Activated T-helper 1 cell treated with anti-CD3 and anti-CD28 coated beads, Interleukin-2, amount 50 U/mL, for 16 hours (primary cell): Measurements from ENCODE around the gene UCHL5.
"Not testable (repeated sequence)": the region's sequence is repeated elsewhere in the genome, so short reads cannot be mapped to it uniquely, and the experiment has no call there.

Source experiments
- DNase-seq, 2 donors: peaks; one replicate each; pipeline ENCODE4 v3.0.0-alpha.2; 2020; ENCODE audit warnings: low read depth in 1 of 2, low spot score in 1 of 2

UCHL5 gene

DNA sequence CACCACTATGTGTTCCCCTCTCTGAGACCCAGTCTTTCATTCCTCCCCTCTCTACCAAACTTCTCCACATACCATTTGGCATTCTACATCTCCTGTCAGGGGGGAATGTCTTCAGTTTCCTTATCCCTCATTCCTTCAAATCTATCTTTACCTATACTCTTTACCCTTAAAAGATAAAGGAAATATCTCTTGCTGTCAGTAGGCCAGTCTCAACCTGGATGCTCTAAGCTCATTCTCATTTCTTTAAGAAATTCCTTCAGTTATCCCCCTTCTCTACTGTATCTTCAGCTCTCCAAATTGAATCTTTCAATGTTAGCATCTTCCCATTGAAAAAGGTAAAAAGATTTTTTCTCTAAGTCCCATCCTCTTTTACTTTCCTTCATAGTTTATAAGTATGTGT lies 6.8 kb upstream of the UCHL5 start:
- no peak for DNase-seq

- DNase-seq = no peak
These were observed 3.7 kb upstream of the UCHL5 start for GRCh38 chr1:193062698-193063463.

DNA sequence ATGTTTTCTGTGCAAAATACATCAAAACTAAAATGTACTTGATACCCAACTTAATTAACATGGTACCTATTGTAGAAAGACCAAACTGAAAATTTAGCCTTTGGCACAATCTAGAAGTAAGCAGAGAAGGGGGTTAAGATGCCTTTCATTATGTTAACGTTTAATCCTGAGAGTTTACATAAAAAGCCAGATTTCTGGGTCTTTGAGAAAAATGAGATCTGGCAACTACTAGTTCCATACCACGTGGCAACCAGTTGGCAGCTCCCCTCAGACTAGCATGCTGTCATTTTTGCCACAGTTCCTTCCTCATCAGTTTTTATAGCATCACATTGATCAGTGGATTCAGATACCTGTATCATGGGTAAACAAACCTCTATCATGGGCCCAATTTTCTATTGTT lies 1.8 kb upstream of the UCHL5 start:
- DNase-seq = no peak

DNA sequence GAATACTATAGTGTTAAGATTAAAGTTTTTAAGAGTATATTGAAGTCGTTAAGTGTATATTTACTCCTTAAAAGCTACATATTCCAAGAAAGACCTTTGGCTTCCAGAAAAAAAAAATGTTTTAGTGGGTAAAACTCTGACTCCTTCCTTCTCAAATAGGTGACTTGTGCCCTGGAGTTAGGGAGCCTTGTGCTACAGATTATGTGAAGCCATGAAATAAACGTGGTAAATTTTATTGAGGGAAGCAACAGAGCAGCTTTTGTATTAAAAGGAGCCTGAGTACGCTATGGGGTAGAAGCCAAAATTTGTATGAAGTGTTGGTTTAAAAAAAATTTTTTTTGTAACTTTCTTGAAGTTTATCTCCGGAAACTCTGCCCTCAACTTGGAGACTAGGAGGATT lies 1.2 kb upstream of the UCHL5 start:
- no peak for DNase-seq

DNA sequence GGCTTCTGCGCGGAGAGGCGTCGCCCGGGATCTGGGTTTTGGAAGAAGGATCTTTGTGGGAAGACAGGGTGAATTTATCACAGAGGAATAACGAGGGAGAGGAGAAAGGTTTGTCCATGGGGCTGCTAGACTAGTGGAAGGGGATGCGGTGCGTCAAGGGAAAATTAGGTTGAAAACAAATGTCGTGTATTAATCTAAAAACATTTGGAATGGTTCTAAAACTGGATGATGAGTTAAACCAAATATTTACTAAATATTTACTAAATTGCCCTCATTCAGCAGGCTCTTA lies 899 bp upstream of the UCHL5 start:
- no peak for DNase-seq

GRCh38 chr1:193058529-193059281 lies 455 bp downstream of the UCHL5 start:
- DNase-seq = peak; percentile 6 to 34

GRCh38 chr1:193054169-193054675 lies 4.9 kb downstream of the UCHL5 start:
- DNase-seq = no peak

- not testable (repeated sequence) for DNase-seq
These were observed 10.2 kb downstream of the UCHL5 start for GRCh38 chr1:193048913-193049312.

DNA sequence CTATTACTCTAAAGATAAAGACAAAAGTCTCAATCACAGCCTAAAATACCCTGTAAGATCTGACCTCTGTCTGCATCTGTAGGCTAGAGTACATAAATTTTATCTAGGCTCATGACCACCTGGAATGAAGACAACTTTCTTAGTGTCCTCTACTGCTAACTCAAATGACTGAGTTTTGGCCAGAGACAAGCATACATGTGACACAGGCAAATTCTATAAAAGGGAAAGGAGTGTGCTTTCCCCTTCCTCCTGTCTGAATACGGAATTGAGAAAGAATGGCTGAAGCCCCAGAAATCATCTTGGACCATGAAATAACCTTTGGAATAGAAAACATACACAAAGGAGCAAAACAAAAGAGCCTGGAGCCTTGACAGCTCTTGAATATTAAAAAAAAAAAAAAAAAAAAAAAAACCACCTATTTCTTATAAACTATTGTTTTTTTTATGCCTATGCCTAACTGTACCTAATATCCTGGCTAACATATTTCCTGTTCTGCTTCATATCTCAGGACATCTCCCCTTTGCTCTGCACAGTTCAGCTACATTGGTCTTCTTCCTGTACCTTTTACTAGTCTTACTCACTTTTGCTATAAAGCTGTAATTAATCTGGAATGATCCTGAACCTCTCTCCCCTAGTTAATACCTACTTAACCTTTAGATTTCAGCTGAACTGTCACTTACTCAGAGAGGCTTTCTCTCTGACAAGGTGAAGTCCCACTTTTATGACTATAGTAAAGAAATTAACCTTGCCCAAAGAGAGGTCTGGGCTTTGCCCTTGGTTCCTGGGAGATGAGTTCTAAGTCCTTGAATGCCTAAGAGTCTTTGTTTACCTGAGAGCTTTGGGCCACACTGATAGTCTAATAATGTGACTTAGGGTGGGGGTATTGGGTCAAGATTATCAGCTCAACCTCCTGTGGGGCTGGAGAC lies 16.1 kb downstream of the UCHL5 start:
- no peak for DNase-seq

DNA sequence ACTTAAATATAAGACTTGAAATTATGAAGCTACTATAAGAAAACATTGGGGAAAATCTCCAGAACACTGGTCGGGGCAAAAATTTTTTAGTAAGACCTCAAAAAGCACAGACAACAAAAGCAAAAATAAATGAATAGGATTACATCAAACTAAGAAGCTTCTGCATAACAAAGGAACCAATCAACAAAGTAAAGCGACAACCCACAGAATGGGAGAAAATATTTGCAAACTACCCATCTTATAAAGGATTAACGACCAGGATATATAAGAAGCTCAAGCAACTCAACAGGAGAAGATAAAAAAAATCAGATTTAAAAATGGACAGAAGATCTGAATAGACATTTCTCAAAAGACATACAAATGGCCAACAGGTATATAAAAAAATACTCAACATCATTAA lies 19.1 kb downstream of the UCHL5 start:
- DNase-seq = no peak

- DNase-seq = no peak
These were observed 22.7 kb downstream of the UCHL5 start for GRCh38 chr1:193036337-193037047.

GRCh38 chr1:193033610-193034009 lies 25.6 kb downstream of the UCHL5 start:
- DNase-seq = no peak

- DNase-seq = not testable (repeated sequence)
These were observed 26.3 kb downstream of the UCHL5 start for GRCh38 chr1:193032643-193033427.

- no peak for DNase-seq
These were observed 27.7 kb downstream of the UCHL5 start for GRCh38 chr1:193031431-193031830.

DNA sequence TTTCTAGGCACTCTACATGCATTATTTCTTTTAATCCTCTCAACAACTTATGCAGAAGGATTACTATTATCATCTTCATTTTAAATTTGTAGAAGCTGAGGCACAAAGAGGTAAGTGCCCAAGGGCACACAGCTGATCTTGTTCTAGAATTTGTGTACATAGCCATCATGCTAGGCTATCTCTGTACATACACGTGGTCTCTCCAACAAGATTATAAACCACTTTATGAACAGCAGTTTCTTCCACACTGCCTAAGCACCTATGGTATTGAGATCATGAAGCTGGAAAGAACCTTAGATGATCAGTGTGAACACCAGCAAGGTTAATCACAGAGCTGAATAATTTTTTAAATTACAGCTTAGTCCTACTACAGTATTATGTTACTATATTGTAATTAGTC lies 28.9 kb downstream of the UCHL5 start:
- DNase-seq = no peak

DNA sequence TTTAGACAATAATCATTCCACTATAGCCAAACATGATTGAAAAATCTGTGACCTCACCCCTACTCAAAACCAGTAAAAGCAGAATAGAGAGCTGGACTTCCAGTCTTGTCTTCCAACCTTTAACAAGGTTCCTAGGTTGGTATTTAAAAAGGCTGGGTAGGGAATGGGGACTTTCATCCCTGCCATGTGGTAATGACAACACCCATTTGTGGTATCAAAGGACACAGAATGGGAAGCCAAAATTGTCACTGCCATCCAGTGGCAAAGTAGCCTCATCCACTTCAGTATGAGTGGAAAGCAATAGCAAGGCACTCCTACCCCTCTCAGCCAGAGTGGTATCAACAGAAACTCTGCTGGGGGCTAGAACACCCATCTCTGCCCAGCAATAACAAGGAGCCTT lies 33.9 kb downstream of the UCHL5 start:
- no peak for DNase-seq

- DNase-seq = no peak
These were observed 39.6 kb downstream of the UCHL5 start for GRCh38 chr1:193019442-193020026.

- no peak for DNase-seq
These were observed 42.4 kb downstream of the UCHL5 start for GRCh38 chr1:193016788-193017187.

- no peak for DNase-seq
These were observed 44.8 kb downstream of the UCHL5 start for GRCh38 chr1:193014400-193014799.

DNA sequence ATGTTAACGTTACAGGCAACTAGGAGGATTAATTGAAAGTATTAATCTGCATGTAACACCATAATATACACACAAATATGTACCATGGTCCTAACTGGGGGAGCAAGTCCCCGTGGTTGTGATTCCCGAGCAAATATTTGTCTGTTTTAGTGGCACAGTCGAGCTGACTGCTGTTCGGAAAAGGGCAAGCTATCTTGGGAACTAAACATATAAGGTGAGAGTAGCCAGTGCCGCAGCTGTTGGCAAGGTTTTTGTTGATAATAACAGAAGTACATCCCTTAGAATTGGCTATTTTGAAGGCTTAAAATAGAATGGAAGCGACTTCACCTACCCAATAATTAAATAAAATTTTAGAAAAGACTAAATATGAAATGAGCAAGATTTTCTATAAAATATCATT lies 45.5 kb downstream of the UCHL5 start:
- DNase-seq = no peak
